ENCODE results near the gene GLB1L3. TPM values are rescaled to one million over a fixed set of nuclear protein-coding genes. Genes with fewer than 3 reads are reported as not detected.
A peak's percentile ranks its signal among the peaks of the same experiment; 100 is the strongest.

GLB1L3 gene
- total RNA-seq, 1 experiment from 2014 or later = 0.17 TPM

- no peak overlapping the region for H3K27ac ChIP-seq (ENCODE audit: low read depth, low read length, poor library complexity, severe bottlenecking)
- no TSS peak for BruUV-seq (replicated peaks)
- no peaks in the 10 kb centered on the region for H3K36me3 ChIP-seq (ENCODE audit: insufficient read depth, low read length, poor library complexity, severe bottlenecking)
- no peaks in the 10 kb centered on the region for H3K4me1 ChIP-seq (ENCODE audit: insufficient read depth, low read length, poor library complexity, severe bottlenecking)
- ChIA-PET CTCF (no interaction called here), POLR2A (ENCODE audit: low non-redundant PET) (no interaction called here)
- intact Hi-C loops (cut with micrococcal nuclease; ENCODE audit: unreplicated experiment) = loop anchor here (2.0 to 5.0 kb wide), 2 partner anchors 117 to 509 kb away; no protein-coding TSS in a partner anchor
- H3K27me3 ChIP-seq (replicated peaks; ENCODE audit: insufficient read depth, low read depth, low read length, poor library complexity) = no peaks in the 10 kb centered on the region
- peak; percentile 97 for TF ChIP-seq CTCF (conservative IDR thresholded peaks at IDR 0.05; ENCODE audit: low read depth, low read length)
- TF ChIP-seq EZH2 (IDR thresholded peaks at IDR 0.05; ENCODE audit: borderline replicate concordance, low read depth, low read length, poor library complexity, severe bottlenecking) = no peak
- no peaks in the 10 kb centered on the region for H3K9me3 ChIP-seq (ENCODE audit: low read depth, low read length, poor library complexity, severe bottlenecking)
- peak; percentile 90 for DNase-seq (ENCODE audit: low spot score)
- no peak overlapping the region for H3K4me3 ChIP-seq (ENCODE audit: low read depth, low read length, poor library complexity, severe bottlenecking)
Measured at GRCh38 chr11:134360050-134360835, 84.1 kb downstream of the GLB1L3 start.

GRCh38 chr11:134361661-134362060 lies 85.5 kb downstream of the GLB1L3 start:
- Histone ChIP-seq H3K36me3 (ENCODE audit: insufficient read depth, low read length, poor library complexity, severe bottlenecking) (no peaks in the 10 kb centered on the region), H3K4me1 (ENCODE audit: insufficient read depth, low read length, poor library complexity, severe bottlenecking) (no peaks in the 10 kb centered on the region), H3K27me3 (replicated peaks; ENCODE audit: insufficient read depth, low read depth, low read length, poor library complexity) (no peaks in the 10 kb centered on the region), H3K27ac (ENCODE audit: low read depth, low read length, poor library complexity, severe bottlenecking) (no peak overlapping the region), H3K4me3 (ENCODE audit: low read depth, low read length, poor library complexity, severe bottlenecking) (no peak overlapping the region), H3K9me3 (ENCODE audit: low read depth, low read length, poor library complexity, severe bottlenecking) (no peaks in the 10 kb centered on the region)
- TF ChIP-seq EZH2 (IDR thresholded peaks at IDR 0.05; ENCODE audit: borderline replicate concordance, low read depth, low read length, poor library complexity, severe bottlenecking) (no peak), CTCF (conservative IDR thresholded peaks at IDR 0.05; ENCODE audit: low read depth, low read length) (no peak)
- ChIA-PET POLR2A (ENCODE audit: low non-redundant PET) (no interaction called here), CTCF (no interaction called here)
- intact Hi-C loops (cut with micrococcal nuclease; ENCODE audit: unreplicated experiment) = loop anchor here (2.0 to 5.0 kb wide), 2 partner anchors 116 to 507 kb away; no protein-coding TSS in a partner anchor
- BruUV-seq (replicated peaks) = no TSS peak
- no peak for DNase-seq (ENCODE audit: low spot score)

GRCh38 chr11:134362192-134362901 lies 86.2 kb downstream of the GLB1L3 start:
- CTCF ChIA-PET = no interaction called here
- no peak overlapping the region for H3K4me3 ChIP-seq (ENCODE audit: low read depth, low read length, poor library complexity, severe bottlenecking)
- POLR2A ChIA-PET (ENCODE audit: low non-redundant PET) = no interaction called here
- H3K27me3 ChIP-seq (replicated peaks; ENCODE audit: insufficient read depth, low read depth, low read length, poor library complexity) = no peaks in the 10 kb centered on the region
- no peak overlapping the region for H3K27ac ChIP-seq (ENCODE audit: low read depth, low read length, poor library complexity, severe bottlenecking)
- no peaks in the 10 kb centered on the region for H3K4me1 ChIP-seq (ENCODE audit: insufficient read depth, low read length, poor library complexity, severe bottlenecking)
- H3K9me3 ChIP-seq (ENCODE audit: low read depth, low read length, poor library complexity, severe bottlenecking) = no peaks in the 10 kb centered on the region
- no TSS peak for BruUV-seq (replicated peaks)
- no peaks in the 10 kb centered on the region for H3K36me3 ChIP-seq (ENCODE audit: insufficient read depth, low read length, poor library complexity, severe bottlenecking)
- intact Hi-C loops (cut with micrococcal nuclease; ENCODE audit: unreplicated experiment) = loop anchor here (5.0 kb wide), 1 partner anchor 115 kb away; no protein-coding TSS in a partner anchor
- no peak for DNase-seq (ENCODE audit: low spot score)
- TF ChIP-seq EZH2 (IDR thresholded peaks at IDR 0.05; ENCODE audit: borderline replicate concordance, low read depth, low read length, poor library complexity, severe bottlenecking) (no peak), CTCF (conservative IDR thresholded peaks at IDR 0.05; ENCODE audit: low read depth, low read length) (no peak)
